K562 (cell line): ENCODE measurements around the gene NMNAT3. TPM values are rescaled to one million over a fixed set of nuclear protein-coding genes. Genes with fewer than 3 reads are reported as not detected.

Experiments
- ATAC-seq: fragments of 200-7000 bp; cut with Tn5 transposase; 3 replicates; pipeline ENCODE4 v1.9.1; 2020; ENCODE audit warnings: moderate library complexity
- BruUV-seq: library from RNA; stranded (reverse); fragments of 400-500 nt; replicated peaks from 2 replicates; lab custom pipeline; 2021; lab: Mats Ljungman, UMichigan
- CTCF ChIA-PET: fragments of 300-600 bp; formaldehyde crosslinking; extraction: SDS; loops from one replicate; lab custom pipeline; 2021; ENCODE audit warnings: low intra/inter-chr PET ratio; lab: Yijun Ruan, JAX
- POLR2A ChIA-PET: fragments of 300-600, 350-650 bp; sonication (Branson Sonifier 250); formaldehyde crosslinking; extraction: SDS; loops from one replicate; lab custom pipeline; 2021; ENCODE audit warnings: antibody characterized with exemption, inconsistent platforms; lab: Yijun Ruan, JAX
- DNase-seq, 4 experiments: peaks; one replicate each; pipeline versions ENCODE4 v3.0.0 to v3.0.0-alpha.2; 2011 to 2018; ENCODE audit warnings: low spot score in 3 of 4, mixed read lengths in 3 of 4; ENCODE audit errors: extremely low read depth in 1 of 4
- FAIRE-seq: peaks from 2 replicates; lab custom pipeline; 2011; peaks lifted over from hg19 to GRCh38; lab: Jason Lieb, UNC
- H2AFZ ChIP-seq: 2 replicates; pipeline ENCODE4 v1.6.0; 2011; ENCODE audit warnings: low read depth, low read length, control low read depth, inconsistent platforms
- H3K27ac ChIP-seq: fragments of 200-600 bp; 3 replicates; pipeline ENCODE4 v1.8.0; 2011; ENCODE audit warnings: low read depth, mild to moderate bottlenecking, control low read depth, inconsistent platforms, low read length, moderate library complexity, mixed read lengths; ENCODE audit errors: extremely low read depth
- H3K27me3 ChIP-seq, 2 experiments: fragments of 300-600 bp in 1 of 2; 2 replicates in 1 of 2; 3 replicates in 1 of 2; pipeline versions ENCODE4 v1.6.0 to v1.8.0; 2011; ENCODE audit warnings: inconsistent platforms in 2 of 2, low read length in 2 of 2, mild to moderate bottlenecking in 1 of 2, mixed read lengths in 1 of 2, moderate library complexity in 1 of 2; ENCODE audit not compliant: control insufficient read depth in 2 of 2, insufficient read depth in 2 of 2
- H3K36me3 ChIP-seq: fragments of 300-600 bp; 3 replicates; pipeline ENCODE4 v1.8.0; 2011; ENCODE audit warnings: mild to moderate bottlenecking, low read length, inconsistent platforms; ENCODE audit not compliant: control insufficient read depth, insufficient read depth
- H3K4me1 ChIP-seq, 2 experiments: fragments of 200-600 bp in 1 of 2; replicated peaks in 1 of 2; 2 replicates in 1 of 2; 3 replicates in 1 of 2; pipeline versions ENCODE4 v1.5.1 to v1.8.0; 2011; ENCODE audit warnings: inconsistent platforms in 2 of 2, low read length in 2 of 2, mild to moderate bottlenecking in 1 of 2, mixed read lengths in 1 of 2, moderate library complexity in 1 of 2; ENCODE audit not compliant: control insufficient read depth in 2 of 2, insufficient read depth in 2 of 2
- H3K4me2 ChIP-seq: 2 replicates; pipeline ENCODE4 v1.6.1; 2011; ENCODE audit warnings: low read length, control low read depth, inconsistent platforms, mixed read lengths; ENCODE audit not compliant: insufficient read depth
- H3K4me3 ChIP-seq: fragments of 200-600 bp; sonication (generic), shearing (Covaris generic); 2 replicates; pipeline ENCODE4 v1.5.1; 2016; ENCODE audit warnings: control low read depth, inconsistent platforms
- H3K79me2 ChIP-seq: fragments of 200-600 bp; 3 replicates; pipeline ENCODE4 v1.8.0; 2011; ENCODE audit warnings: low read length, inconsistent platforms; ENCODE audit not compliant: control insufficient read depth, insufficient read depth
- H3K9ac ChIP-seq, 2 experiments: 2 replicates each; pipeline versions ENCODE4 v1.6.0 to v1.6.1; 2011; ENCODE audit warnings: low read depth in 2 of 2, low read length in 2 of 2, control low read depth in 1 of 2, inconsistent platforms in 1 of 2, mild to moderate bottlenecking in 1 of 2, mixed read lengths in 1 of 2; ENCODE audit not compliant: insufficient read depth in 1 of 2
- H3K9me1 ChIP-seq: one replicate; pipeline ENCODE4 v1.6.0; 2011; ENCODE audit warnings: inconsistent platforms, mild to moderate bottlenecking, low read length, moderate library complexity; ENCODE audit not compliant: control insufficient read depth, insufficient read depth
- H3K9me3 ChIP-seq: replicated peaks from 2 replicates; pipeline ENCODE4 v1.5.1; 2011; ENCODE audit warnings: low read depth, low read length, inconsistent platforms; ENCODE audit not compliant: control insufficient read depth, insufficient read depth
- H4K20me1 ChIP-seq: replicated peaks from 2 replicates; pipeline ENCODE4 v1.6.1; 2011; ENCODE audit warnings: low read length, inconsistent platforms, mixed read lengths; ENCODE audit not compliant: control insufficient read depth, insufficient read depth
- CTCF ChIP-seq, 3 experiments: IDR thresholded peaks in 2 of 3; conservative IDR thresholded peaks in 1 of 3; 2 replicates each; pipeline ENCODE4 v1.5.1; 2011 to 2012; ENCODE audit warnings: low read length in 3 of 3, mild to moderate bottlenecking in 3 of 3, control low read depth in 2 of 3, improper control_type of control experiment in 1 of 3, inconsistent platforms in 1 of 3, low read depth in 1 of 3, mixed read lengths in 1 of 3, moderate library complexity in 1 of 3; ENCODE audit not compliant: insufficient read depth in 2 of 3
- E2F3 ChIP-seq: fragments of 250-450 bp; sonication (Bioruptor Pico); IDR thresholded peaks from 2 replicates; pipeline ENCODE4 v1.4.0; 2020; ENCODE audit warnings: mild to moderate bottlenecking
- ERF ChIP-seq: fragments of 450-650 bp; formaldehyde crosslinking; IDR thresholded peaks from 2 replicates; pipeline ENCODE4 v1.4.0; 2020; ENCODE audit warnings: mild to moderate bottlenecking, mixed read lengths
- FOXO4 ChIP-seq: fragments of 450-650 bp; formaldehyde crosslinking; IDR thresholded peaks from 2 replicates; pipeline ENCODE4 v1.4.0; 2020; ENCODE audit warnings: mild to moderate bottlenecking, moderate library complexity
- GTF2E2 ChIP-seq: fragments of 200-800 bp; sonication (Bioruptor generic); IDR thresholded peaks from 2 replicates; pipeline ENCODE4 v1.6.1; 2016; ENCODE audit warnings: missing genetic modification characterization, missing compliant biosample characterization
- MLLT1 ChIP-seq, 2 experiments: fragments of 450-650 bp; IDR thresholded peaks; 2 replicates each; pipeline ENCODE4 v1.6.1; 2016
- MYBL2 ChIP-seq, 2 experiments: fragments of 450-650 bp in 1 of 2; sonication (generic) in 1 of 2; formaldehyde crosslinking in 1 of 2; IDR thresholded peaks; 2 replicates each; pipeline versions ENCODE4 v1.6.1 to v1.8.1; 2017 to 2022; ENCODE audit warnings: borderline replicate concordance in 1 of 2, inconsistent platforms in 1 of 2, low read depth in 1 of 2, mild to moderate bottlenecking in 1 of 2, missing genetic modification reagents in 1 of 2, moderate library complexity in 1 of 2
- NR4A1 ChIP-seq, 2 experiments: fragments of 250-450 bp in 1 of 2; fragments of 450-650 bp in 1 of 2; sonication (Bioruptor Pico) in 1 of 2; IDR thresholded peaks; 2 replicates each; pipeline versions ENCODE4 v1.4.0 to v1.6.1; 2016 to 2020; ENCODE audit warnings: mild to moderate bottlenecking in 2 of 2, missing compliant biosample characterization in 1 of 2, missing genetic modification characterization in 1 of 2, moderate library complexity in 1 of 2
- PBX2 ChIP-seq, 2 experiments: IDR thresholded peaks in 1 of 2; conservative IDR thresholded peaks in 1 of 2; 2 replicates each; pipeline ENCODE4 v1.6.1; 2016; ENCODE audit warnings: low read depth in 2 of 2, mild to moderate bottlenecking in 1 of 2, missing compliant biosample characterization in 1 of 2, missing genetic modification characterization in 1 of 2, moderate library complexity in 1 of 2
- SMARCA5 ChIP-seq: fragments of 450-650 bp; IDR thresholded peaks from 2 replicates; pipeline ENCODE4 v1.6.1; 2016
- SMARCE1 ChIP-seq: fragments of 450-650 bp; IDR thresholded peaks from 2 replicates; pipeline ENCODE4 v1.7.1; 2016; ENCODE audit warnings: mild to moderate bottlenecking
- SMC3 ChIP-seq: conservative IDR thresholded peaks from 2 replicates; pipeline ENCODE4 v1.6.1; 2011; ENCODE audit warnings: low read depth, low read length, improper control_type of control experiment; ENCODE audit not compliant: insufficient read depth
- TCF15 ChIP-seq: fragments of 250-450 bp; sonication (Bioruptor Pico); IDR thresholded peaks from 2 replicates; pipeline ENCODE4 v1.8.0; 2022; ENCODE audit warnings: moderate library complexity, mild to moderate bottlenecking, inconsistent platforms
- WGBS: fragments of 100-300 bp; shearing (Covaris generic); methylation state at CpG from one replicate; pipeline ENCODE4 v1.1.6; 2016; ENCODE audit warnings: low coverage, mixed read lengths; ENCODE audit not compliant: insufficient coverage; ENCODE audit errors: missing lambda C conversion rate; 5-methylcytosine and 5-hydroxymethylcytosine counted together
- in situ Hi-C: fragments of 300-500 bp; cut with MboI; formaldehyde crosslinking; loops from 4 replicates; pipeline ENCODE4 v1.15.0; 2018; ENCODE audit warnings: inconsistent platforms, mixed read lengths
- intact Hi-C: fragments of 100-400 bp; cut with micrococcal nuclease; formaldehyde crosslinking; loops from 2 replicates; pipeline ENCODE4 v1.14.2; 2022
- polyA plus RNA-seq, 8 experiments: library from polyadenylated mRNA; depleted of rRNA in 4 of 8; stranded (reverse) in 5 of 8; unstranded in 3 of 8; fragments of >200 nt; fragmentation: Nextera tagmentation in 2 of 8; fragmentation: Illumina TruSeq in 1 of 8; extraction: Ambion mirVana in 2 of 8; extraction: Trizol in 1 of 8; gene quantifications; 2 replicates each; pipeline versions ENCODE4 v1.2.1 to v1.2.3, GENCODE V29; 2011 to 2014; ENCODE audit warnings: inconsistent platforms in 1 of 8, missing spikeins in 1 of 8
- total RNA-seq, 7 experiments: library from RNA; depleted of rRNA in 6 of 7; stranded (reverse); fragments of >200 nt in 6 of 7; fragmentation: Illumina TruSeq in 2 of 7; extraction: Trizol in 2 of 7; gene quantifications; 2 replicates each; pipeline versions ENCODE4 v1.2.1 to v1.2.3, GENCODE V29; 2011 to 2021; ENCODE audit warnings: low replicate concordance in 1 of 7

Gene NMNAT3
- total and polyA plus RNA-seq, 9 of the 15 experiments (the other 6 are each of a cell fraction or from before 2014, with no cell fraction given): 2.3 to 12.5 (median 6.6) TPM

- in situ Hi-C loops (no loop called here), intact Hi-C loops (no loop called here)
- Histone ChIP-seq H3K27me3 (peaks cover 0 to 4% of the 10 kb centered on the region in 2 experiments; a peak in 1 of 5 replicates), H3K36me3 (no peaks in the 10 kb centered on the region), H4K20me1 (no peaks in the 10 kb centered on the region), H3K27ac (no peak overlapping the region), H3K79me2 (no peaks in the 10 kb centered on the region), H2AFZ (no peak overlapping the region), H3K4me1 (no peaks in the 10 kb centered on the region), H3K9me1 (no peaks in the 10 kb centered on the region), H3K9ac (no peak overlapping the region), H3K4me3 (no peak overlapping the region), H3K4me2 (no peak overlapping the region), H3K9me3 (no peaks in the 10 kb centered on the region)
- ATAC-seq (peak; percentile 75), DNase-seq (peak in 3 of 4 experiments; percentile 11 to 27 (median 20)), FAIRE-seq (no peak)
- ChIA-PET POLR2A (interaction anchor here (0.7 to 1.1 kb wide), 2 partner anchors 9 to 19 kb away, joined by 4 read pairs; no protein-coding TSS in a partner anchor), CTCF (no interaction called here)
- BruUV-seq: no TSS peak
- WGBS: 0% methylated on average over 2 of the region's 3 CpGs
- TF ChIP-seq SMARCA5 (no peak), MLLT1 (IDR thresholded peaks at IDR 0.05) (no peak), PBX2 (CRISPR knock-in tag; IDR thresholded peaks at IDR 0.05; ENCODE audit: low read depth) (no peak), PBX2 (tag; conservative IDR thresholded peaks at IDR 0.05; ENCODE audit: low read depth) (no peak), NR4A1 (CRISPR knock-in tag; IDR thresholded peaks at IDR 0.05) (no peak), NR4A1 (tag; IDR thresholded peaks at IDR 0.05) (no peak), CTCF (IDR thresholded peaks at IDR 0.05 in 2 of 3, conservative IDR thresholded peaks at IDR 0.05 in 1 of 3; ENCODE audit: insufficient read depth in 2 of 3, low read depth in 1 of 3, low read length in 3 of 3) (peak; percentile 48 to 56 (median 51)), ERF (no peak), SMC3 (0 out of 2 replicates have a peak, but pooled peaks have one; percentile 17), SMARCE1 (no peak), FOXO4 (CRISPR knock-in tag) (no peak), TCF15 (no peak), GTF2E2 (tag) (no peak), E2F3 (CRISPR knock-in tag) (no peak), MYBL2 (IDR thresholded peaks at IDR 0.05; ENCODE audit: low read depth) (no peak), MYBL2 (CRISPR knock-in tag; IDR thresholded peaks at IDR 0.05; ENCODE audit: borderline replicate concordance) (no peak)
Observed at GRCh38 chr3:139718415-139718814, 40.6 kb upstream of the NMNAT3 start.
